Non-pigmented ciliary epithelial cell (primary cell): ENCODE data around the gene MAP2K3.
"Not testable (repeated sequence)": the region's sequence is repeated elsewhere in the genome, so short reads cannot be mapped to it uniquely, and the experiment has no call there.

Source experiments
- DNase-seq: peaks from one replicate; pipeline ENCODE4 v3.0.0-alpha.2; 2010; ENCODE audit warnings: low read depth

Gene MAP2K3

DNA sequence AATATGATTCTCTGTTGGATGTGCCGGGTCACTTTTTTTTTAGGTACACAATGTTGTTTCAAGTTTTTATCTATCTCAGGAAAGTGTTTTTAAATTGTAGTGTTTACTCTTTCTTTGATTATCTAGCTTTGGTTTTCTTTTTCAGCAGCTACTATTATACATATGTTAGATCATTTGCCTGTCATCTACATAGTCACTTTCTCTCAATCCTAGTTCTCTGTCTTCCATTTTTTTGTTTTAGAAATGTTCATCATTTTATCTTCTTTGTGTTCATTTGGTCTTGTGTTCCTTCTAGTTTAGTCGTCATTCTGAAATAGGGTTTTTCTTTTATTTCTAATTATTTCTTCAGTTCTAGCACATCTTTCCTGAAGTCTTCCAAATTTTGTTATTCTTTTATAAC lies 44.3 kb downstream of the MAP2K3 start:
- not testable (repeated sequence) for DNase-seq

DNA sequence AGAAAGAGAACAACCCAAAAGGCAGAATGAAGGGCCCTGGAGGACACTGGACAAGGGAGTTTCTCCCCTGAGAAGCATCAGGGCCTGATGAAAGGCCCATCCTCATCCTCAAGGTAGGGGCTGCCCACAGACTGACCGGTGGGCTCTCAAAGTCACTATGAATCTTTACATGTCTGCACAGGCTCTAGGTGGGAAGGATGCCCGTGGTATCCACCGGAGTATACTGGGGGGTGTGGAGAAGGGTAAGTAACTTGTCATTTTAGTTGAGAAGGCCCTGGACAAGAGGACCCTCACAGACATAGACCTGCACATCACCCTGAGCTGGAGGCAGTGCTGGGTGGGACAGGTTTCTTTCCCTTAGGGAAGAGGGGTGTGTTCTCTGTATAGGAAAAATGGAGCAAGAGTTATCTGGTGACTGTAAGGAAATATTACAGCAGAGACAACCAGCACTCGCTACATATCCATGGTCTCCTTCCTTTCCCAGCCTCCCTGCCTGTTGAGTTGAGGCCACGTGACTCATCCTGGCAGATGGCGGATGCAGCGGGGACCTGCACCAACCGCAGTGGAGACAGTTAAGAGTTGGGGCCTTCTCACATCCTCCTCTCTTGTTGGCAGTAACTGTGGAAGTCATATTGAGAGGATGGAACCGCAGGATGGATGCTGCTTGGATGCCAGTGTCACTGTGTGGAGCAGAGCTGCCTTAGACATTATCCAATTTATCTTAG lies 46.1 kb downstream of the MAP2K3 start:
- no peak for DNase-seq

DNA sequence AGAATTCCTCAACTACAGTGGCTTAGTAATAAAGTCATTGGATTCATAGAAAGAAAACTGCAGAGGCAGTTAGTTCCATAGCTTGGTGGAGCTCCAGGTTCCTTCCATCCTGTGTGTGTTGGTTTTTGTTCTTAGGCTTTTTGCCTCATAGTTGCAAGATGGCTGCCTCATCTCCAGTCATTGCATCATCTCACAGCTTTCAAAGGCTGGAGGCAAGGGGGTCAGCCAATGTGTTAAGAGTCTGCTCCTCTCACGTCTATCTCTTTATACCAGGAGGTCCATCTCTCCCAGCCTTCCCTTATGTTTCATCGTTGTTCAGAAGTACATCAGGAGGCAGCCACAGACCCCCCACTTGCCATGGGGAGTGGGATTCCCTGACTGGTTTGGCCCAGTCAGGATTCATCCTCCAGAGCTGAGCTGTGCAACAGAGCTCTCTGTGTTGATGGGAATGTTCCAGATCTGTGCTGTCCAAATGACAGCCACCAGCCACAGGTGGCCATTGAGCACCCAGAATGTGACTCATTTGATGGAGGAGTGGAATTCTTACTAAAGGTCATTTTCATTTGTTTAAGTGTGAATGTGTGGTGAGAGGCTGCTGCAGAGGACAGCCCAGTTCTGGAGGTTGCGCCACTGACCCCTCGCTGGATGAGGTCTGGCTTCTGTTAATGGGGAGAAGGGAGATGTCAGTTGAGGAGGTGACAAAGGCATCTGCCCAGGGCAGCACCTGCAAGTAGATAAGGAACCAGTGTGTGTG lies 52.2 kb downstream of the MAP2K3 start:
- DNase-seq = not testable (repeated sequence)

DNA sequence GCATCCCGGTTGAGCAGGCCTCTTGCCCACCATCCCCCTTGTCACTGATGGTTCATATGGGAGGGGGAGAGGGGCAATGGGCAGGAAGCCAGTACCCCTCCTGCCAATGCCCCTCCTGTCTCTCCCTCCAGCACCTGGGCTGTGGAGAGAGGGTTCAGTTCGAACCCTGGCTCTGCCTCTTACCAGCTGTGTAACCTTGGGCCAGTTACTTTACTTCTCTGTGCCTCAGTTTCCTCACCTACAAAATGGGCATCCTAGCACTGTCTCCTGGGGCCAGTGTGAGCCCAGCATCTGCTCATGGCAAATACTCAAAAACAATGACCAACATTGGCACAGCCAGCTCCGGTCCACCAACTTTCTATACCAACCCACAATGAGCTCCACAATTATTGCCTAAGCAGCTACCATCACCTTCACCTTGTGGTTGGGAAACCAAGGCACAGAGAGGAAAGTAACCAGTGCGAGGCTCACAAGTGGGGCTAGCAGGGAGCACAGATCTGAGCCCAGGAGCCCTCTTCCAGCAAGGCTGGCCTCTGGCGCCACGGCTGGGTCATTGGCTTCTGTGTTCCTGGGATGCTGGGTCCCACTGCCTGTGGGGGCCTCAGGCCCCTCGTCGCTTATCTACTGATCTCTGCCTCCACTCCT lies 53.6 kb downstream of the MAP2K3 start:
- DNase-seq = not testable (repeated sequence)

DNA sequence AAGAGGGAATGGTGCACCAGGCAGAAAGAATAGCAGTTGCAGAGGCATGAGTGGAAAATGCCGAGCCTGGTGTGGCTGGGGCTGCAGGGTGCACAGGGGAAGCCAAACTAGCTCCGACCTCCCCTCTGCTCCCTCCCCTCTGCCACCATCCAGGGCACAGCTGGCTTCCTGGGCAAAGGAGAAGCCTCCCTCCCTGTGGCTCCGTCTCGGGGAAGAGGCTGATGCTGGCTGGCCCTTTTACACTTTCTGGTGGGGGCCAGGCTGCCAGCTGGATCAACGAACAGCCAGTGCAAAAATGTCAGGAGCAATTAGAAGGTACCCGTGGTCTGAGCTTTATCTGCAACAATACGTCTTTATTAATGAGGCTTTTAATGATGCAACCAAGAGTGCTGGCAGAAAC lies 54.5 kb downstream of the MAP2K3 start:
- DNase-seq = no peak

DNA sequence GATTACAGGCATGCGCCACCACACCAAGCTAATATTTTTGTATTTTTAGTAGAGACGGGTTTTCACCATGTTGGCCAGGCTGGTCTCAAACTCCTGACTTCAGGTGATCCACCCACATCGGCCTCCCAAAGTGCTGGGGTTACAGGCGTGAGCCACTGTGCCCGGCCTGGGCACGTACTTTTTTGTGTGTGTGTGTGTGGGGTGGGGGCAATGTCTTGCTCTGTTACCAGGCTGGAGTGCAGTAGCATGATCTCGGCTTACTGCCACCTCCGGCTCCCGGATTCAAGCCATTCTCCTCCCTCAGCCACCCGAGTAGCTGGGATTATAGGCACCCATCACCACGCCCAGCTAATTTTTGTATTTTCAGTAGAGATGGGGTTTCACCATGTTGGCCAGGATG lies 55.1 kb downstream of the MAP2K3 start:
- not testable (repeated sequence) for DNase-seq

DNA sequence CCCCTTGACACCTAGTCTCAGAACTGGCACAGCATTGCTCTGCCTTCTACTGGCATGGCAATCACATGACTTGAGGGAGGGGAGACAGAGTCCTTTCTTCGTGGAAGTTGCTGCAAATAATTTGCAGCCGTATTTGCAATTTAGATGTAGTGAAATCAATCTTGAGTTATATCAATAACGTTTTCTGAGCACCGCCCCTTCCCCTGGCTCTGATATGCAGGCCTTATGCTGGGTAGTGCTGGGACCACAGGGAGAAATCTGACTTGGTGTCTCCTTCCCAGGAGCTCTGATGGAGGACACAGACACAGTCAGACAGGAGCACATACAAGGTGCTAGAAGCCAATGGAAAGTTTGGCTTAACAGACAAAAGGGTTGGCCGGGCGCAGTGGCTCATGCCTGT lies 55.9 kb downstream of the MAP2K3 start:
- DNase-seq = not testable (repeated sequence)

DNA sequence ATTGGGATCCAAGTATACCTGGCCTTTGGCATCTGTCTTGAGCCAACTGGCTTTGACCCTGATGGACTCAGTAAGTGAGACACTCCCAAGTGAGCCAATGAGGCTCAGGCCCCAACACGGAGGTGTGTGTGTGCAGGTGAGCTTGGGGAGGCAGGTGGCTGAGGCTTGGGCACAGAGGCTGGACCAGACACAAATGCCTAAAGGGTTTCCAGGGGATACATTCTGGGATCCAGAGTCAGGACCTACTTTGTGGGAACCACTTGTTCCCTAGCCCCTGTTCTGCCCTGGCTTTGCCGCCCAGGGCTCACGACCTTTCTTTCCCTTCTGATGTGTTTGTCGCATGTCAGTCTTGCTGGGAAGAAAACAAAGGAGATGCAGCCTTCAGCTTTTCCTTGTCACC lies 56.8 kb downstream of the MAP2K3 start:
- not testable (repeated sequence) for DNase-seq

DNA sequence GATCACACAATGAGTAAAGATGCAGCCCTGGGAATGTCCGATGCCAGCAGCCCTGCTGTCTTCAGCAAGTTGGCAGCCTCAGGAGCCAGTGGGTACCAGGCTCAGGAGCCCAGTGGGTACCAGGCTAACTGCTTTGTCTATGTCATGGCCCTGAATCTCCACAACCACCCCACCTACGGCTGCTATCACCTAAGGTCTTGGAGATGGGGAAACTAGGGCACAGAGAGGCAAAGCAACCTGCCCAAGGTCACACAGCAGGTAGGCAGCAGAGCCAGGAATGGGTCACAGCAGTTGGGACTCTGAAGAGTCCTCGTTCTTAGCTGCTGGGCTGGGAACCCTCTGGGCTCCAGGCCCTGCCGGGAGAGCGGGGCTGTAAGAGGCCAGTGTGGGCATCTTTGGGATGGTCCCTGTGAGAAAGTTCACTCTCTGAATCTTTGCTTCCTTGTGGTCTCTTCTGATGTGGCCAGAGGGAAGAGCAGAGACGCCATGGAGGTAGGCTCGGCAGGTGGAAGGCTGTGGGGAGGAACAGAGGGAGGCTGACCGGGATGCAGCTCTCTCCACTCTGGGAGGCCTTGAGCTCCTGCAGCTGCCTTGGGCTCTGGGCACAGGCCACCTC lies 57.5 kb downstream of the MAP2K3 start:
- DNase-seq = not testable (repeated sequence)

DNA sequence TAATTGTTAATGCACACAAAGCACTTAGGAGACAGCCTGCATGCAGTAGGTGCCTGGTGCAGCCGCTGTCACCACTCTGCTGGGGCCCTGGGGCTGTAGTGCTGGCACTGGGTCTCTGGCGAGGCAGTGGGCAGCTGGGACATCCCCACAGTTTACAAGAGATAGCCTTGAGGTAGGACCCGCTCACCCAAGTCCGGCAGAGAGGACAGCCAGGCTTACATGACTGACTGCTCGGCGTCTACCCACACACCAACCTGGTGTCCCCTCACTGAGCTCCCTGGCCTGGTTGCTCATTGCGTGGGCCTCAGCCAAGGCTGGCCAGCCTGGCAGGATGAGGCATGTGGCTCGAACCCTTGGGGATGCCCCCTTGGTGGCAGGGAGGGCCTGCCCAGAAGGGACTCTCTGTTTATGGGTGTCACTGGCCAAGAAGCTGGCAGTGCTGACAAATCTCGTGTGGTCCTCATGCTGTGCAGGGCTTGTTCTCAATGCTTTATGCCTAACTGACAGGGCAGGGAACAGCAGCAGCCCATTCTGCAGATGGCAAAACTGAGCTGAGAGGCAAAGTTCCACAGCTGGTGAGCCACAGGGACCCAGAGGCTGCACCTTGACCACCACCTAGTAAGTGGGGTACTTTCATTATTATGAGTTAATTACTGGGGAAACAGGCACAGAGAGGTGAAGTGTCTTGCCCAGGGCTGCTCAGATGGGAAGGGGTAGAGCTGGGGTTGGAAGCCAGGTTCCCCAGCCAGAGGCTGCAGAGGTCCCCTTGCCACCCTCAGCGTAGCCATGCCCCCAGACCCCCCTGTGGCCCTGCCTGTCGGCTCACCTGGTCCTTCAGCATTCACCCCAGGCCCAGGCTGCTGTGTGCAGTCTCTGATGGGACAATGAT lies 58.8 kb downstream of the MAP2K3 start:
- not testable (repeated sequence) for DNase-seq

DNA sequence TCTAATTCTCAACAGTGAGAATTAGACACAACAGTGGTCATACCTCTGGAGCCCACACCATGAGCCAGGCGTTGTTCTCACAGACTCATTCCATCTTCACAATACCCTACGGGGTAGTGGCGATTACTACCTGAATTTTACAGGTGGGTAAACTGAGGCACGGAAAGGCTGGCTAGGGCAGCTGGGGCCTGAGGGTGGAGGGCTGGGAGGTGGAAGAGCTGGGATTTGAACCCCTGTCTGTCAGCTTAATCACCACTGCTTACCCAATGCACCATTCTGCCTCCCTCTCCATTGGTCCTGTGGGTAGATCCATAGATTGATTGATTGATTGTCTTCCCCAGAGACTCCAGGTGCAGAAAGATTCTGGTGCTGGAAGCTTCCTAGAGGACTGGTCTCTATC lies 60.3 kb downstream of the MAP2K3 start:
- DNase-seq = not testable (repeated sequence)

DNA sequence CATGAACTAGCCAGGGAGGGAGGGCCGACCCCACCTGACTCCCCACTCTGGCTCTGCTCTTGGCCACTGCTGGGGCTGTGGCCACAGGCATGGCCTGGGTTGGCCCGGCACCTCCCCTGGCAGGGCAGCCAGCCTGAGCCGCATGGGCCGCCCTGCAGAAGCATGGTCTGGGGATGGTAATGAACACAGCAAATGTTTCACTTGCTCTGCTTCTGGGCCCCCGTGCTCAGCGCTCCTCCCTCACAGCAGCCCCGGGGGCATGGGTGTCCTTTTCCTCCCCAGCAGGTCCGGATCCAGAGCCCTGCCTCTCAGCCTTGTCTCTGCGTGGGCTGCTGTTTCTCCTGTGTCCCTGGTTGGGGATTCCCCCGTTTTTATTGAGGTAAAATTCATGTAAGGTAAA lies 60.7 kb downstream of the MAP2K3 start:
- DNase-seq = no peak

DNA sequence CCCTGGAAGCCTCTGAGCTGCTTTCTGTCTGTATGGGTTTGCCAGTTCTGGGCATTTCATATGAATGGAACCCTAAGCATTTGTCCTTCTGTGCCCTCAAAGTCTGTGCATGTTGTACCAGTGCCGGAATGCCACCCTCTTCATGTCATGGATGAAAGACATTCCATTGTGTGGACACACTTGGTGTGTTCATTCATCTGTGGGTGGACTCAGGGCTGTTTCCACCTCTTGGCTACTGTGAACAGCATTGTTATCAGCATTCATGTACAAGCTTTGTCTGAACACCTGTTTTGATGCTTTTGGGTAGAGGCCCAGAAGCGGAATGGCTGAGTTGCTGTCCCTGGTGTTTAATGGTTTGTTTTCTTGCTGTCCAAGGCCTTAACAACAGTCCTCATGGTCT lies 61.6 kb downstream of the MAP2K3 start:
- not testable (repeated sequence) for DNase-seq

DNA sequence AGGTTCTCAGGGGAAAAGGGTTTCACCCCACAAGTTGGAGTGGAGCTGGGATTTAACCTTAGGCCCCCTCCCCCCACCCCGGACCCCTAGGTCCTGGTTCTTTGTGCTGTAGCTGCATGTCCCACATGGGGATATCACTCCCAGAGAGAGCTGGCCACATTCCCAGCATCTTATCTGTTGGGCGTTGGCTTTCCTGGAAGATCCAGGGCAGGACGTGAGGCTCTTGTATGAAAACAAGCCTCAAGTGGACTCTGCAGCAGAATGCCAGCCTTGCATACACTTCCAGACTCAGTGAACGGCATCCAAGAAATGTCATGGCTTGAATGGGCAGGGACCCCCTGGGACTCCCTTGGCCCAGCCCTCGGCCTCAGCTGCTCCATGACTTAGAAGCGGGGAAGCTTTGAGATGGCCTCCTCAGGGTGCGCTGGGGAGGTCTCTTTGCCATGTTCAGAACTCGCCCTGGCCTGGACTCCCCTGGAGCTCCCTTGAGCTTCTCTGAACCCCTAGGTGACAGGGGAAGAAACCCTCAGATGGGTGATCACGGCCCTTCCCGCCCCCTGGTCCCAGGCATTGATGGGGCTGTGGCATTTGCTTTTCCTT lies 62.2 kb downstream of the MAP2K3 start:
- DNase-seq = not testable (repeated sequence)

DNA sequence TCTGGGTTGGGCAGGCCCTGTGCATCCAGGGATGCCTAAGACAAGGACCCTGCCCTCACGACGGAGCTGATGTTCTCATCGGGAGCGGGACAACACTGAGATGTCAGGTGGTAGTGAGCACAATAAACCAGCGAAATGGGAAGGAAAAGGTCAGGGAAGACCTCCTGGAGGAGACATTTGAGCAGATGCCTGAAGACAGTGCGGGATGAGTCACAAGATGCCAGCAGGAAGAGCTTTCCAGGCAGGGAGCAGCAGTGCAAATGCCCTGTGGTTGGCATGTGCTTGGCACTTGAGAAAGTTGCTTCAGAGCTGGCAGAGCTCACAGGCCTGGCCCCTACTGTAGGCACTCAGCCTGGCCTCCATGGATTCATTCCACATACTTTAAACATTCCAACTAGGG lies 63.1 kb downstream of the MAP2K3 start:
- DNase-seq = not testable (repeated sequence)

DNA sequence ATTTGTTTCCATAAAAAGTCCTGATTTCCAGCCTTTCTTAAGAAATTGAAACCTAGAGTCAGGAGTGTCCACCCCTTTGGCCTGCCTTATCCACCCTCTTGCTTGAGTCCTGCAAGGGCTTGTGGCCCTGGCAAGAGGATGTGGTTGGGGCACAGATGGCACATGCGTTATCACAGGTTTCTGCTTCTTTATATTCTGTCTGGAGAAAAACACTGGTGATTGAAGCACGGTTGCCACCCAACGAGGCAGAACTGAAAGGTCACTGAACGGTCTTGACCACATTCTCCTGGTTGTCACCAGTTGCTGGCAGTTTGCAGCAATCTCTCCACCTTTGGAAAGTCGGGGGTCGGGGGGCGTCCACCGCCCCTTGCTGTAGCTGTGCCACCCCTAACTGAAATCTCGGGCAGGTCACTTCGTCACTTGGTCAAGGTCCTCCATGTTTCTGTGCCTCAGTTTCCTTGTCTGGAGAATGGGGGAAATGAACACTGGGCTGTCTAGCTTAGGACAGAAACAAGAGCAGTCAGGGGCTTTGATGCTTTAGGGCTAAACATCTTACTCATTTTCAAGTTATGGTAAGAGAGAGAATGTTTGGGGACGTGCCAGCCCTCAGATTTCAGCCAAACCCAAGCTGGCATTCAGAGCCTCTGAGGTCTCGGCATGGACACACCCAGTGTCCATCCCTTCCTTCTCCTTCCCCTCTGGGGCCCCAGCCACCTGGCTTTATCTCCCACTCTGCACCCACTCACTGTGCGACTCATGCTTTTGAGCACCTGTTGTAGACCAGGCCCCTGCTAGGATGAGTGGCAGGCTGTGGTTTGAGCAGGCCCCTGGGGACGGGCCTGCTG lies 63.8 kb downstream of the MAP2K3 start:
- not testable (repeated sequence) for DNase-seq

DNA sequence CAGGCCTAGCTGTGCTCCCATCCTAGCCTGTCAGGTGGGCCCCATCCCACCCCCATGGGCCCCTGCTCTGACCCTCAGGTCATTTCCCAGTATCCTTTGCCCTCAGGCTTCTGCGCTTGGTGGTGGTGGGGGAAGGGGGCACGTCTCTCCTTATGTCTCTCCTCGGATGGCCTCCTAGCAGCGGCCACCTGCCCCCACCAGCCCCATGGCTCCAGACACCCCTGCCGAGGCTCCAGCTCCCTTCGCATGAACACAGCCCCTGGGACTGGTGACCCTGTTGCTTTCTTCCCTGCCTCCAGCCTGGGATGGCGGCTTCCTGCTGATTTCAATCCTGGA lies 64.4 kb downstream of the MAP2K3 start:
- DNase-seq = not testable (repeated sequence)

DNA sequence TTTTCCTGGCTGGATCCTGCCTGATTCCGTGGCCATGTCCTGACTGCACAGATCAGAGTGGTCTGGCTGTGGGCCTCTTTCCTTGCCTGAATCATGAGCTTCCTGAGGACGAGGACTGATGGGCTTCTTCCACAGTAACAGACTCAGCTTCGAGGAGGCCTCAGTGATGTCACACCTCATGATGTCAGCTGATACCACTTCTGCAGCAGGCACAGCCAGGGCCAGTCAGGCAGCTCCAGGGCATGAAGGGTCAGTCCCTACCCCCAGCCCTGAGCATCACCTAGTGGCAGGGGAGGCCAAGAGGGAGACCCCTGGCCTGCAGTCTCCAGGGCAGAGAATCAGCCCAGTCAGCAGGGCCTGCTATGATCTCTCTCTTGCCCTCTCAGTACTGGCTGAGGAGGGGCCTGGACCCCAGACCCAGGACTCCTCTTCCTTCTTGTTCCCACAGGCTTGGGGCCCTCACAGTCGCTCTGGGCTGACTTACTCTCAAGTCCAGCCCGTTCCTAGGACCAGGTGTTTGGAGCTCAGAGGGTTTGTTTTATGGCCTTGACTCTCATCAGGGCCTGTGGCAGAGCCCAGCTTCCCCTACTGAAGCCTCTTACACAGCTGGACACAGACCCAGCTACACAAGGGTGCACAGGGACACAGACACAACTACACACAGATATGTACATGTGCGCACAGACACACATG lies 65.0 kb downstream of the MAP2K3 start:
- not testable (repeated sequence) for DNase-seq

DNA sequence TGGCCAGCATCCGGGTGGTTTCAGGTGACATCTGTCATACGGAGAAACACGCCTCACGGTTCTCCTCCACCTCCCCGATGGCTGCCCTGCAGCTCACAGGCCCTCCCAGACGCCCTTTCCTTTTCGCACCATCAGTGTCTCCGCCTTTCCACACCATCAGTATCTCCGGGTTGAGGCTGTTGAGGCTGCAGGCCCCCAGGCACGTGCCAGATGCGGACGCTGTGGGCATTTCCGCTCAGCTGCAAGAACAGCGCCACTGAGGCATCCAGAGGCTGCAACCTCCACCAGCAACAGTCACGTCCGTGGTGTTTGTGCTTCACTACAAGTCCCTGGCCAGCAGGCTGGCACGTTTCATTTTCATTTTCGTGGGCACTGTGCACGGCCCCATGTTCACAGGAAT lies 66.0 kb downstream of the MAP2K3 start:
- not testable (repeated sequence) for DNase-seq
